Measurements from ENCODE around the gene KRTAP12-2.
"Not testable (repeated sequence)": the region's sequence is repeated elsewhere in the genome, so short reads cannot be mapped to it uniquely, and the experiment has no call there.

- not testable (repeated sequence) for TF ChIP-seq ZNF274 (IDR thresholded peaks at IDR 0.05; ENCODE audit: low read length); ZNF274 (tag by site-specific recombination; IDR thresholded peaks at IDR 0.05; ENCODE audit: borderline replicate concordance); ZNF214 (tag by site-specific recombination; IDR thresholded peaks at IDR 0.05; ENCODE audit: borderline replicate concordance); ZNF223 (tag by site-specific recombination; IDR thresholded peaks at IDR 0.05); ZNF138 (tag by site-specific recombination; IDR thresholded peaks at IDR 0.05; ENCODE audit: borderline replicate concordance); ZBTB21 (tag by site-specific recombination; IDR thresholded peaks at IDR 0.05); MEIS1 (CRISPR knock-in tag; IDR thresholded peaks at IDR 0.05; ENCODE audit: borderline replicate concordance)
- TF ChIP-seq, protein P1, sequence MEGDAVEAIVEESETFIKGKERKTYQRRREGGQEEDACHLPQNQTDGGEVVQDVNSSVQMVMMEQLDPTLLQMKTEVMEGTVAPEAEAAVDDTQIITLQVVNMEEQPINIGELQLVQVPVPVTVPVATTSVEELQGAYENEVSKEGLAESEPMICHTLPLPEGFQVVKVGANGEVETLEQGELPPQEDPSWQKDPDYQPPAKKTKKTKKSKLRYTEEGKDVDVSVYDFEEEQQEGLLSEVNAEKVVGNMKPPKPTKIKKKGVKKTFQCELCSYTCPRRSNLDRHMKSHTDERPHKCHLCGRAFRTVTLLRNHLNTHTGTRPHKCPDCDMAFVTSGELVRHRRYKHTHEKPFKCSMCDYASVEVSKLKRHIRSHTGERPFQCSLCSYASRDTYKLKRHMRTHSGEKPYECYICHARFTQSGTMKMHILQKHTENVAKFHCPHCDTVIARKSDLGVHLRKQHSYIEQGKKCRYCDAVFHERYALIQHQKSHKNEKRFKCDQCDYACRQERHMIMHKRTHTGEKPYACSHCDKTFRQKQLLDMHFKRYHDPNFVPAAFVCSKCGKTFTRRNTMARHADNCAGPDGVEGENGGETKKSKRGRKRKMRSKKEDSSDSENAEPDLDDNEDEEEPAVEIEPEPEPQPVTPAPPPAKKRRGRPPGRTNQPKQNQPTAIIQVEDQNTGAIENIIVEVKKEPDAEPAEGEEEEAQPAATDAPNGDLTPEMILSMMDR (tag by site-specific recombination; IDR thresholded peaks at IDR 0.05): not testable (repeated sequence)
Measured at GRCh38 chr21:44646366-44647221, 20.1 kb downstream of the KRTAP12-2 start, which contains the start of gene KRTAP10-11.
